Sigmoid colon (tissue), 7 donors: ENCODE results near the gene ZBED1. TPM values are rescaled to one million over a fixed set of nuclear protein-coding genes. Genes with fewer than 3 reads are reported as not detected.
"Not testable (repeated sequence)": the region's sequence is repeated elsewhere in the genome, so short reads cannot be mapped to it uniquely, and the experiment has no call there.

Experiments used
- DNase-seq: peaks from one replicate; pipeline ENCODE4 v3.0.0-alpha.2; 2019
- H3K27ac ChIP-seq, 4 donors: fragments of 200-600 bp; sonication (generic); one replicate each; pipeline ENCODE4 v1.5.1; 2016 to 2019; ENCODE audit warnings: mild to moderate bottlenecking in 1 of 4
- H3K27me3 ChIP-seq, 3 donors: fragments of 200-600 bp; sonication (generic); one replicate each; pipeline ENCODE4 v1.5.1; 2019; ENCODE audit warnings: mild to moderate bottlenecking in 1 of 3
- H3K36me3 ChIP-seq, 4 donors: fragments of 200-600 bp; sonication (generic); one replicate each; pipeline ENCODE4 v1.5.1; 2016 to 2019
- H3K4me1 ChIP-seq, 4 donors: fragments of 200-600 bp; sonication (generic); one replicate each; pipeline ENCODE4 v1.5.1; 2017 to 2019
- H3K4me3 ChIP-seq, 4 donors: fragments of 200-600 bp; sonication (generic); one replicate each; pipeline ENCODE4 v1.5.1; 2017 to 2019; ENCODE audit warnings: mild to moderate bottlenecking in 2 of 4, moderate library complexity in 1 of 4
- H3K9me3 ChIP-seq, 4 donors: fragments of 200-600 bp in 3 of 4; sonication (generic) in 3 of 4; one replicate each; pipeline versions ENCODE4 v1.5.1 to v1.6.1; 2013 to 2019
- CTCF ChIP-seq, 4 experiments: fragments of 450-650 bp in 3 of 4; fragments of 200-600 bp in 1 of 4; IDR thresholded peaks; one replicate each; pipeline ENCODE4 v1.5.1; 2016 to 2019; ENCODE audit warnings: antibody characterized with exemption in 4 of 4, mild to moderate bottlenecking in 3 of 4, moderate library complexity in 2 of 4
- EP300 ChIP-seq, 4 donors: sonication (generic); formaldehyde crosslinking; IDR thresholded peaks; one replicate each; pipeline ENCODE4 v1.6.1; 2017; ENCODE audit warnings: antibody characterized with exemption in 4 of 4
- POLR2A ChIP-seq, 2 donors: fragments of 450-650 bp; IDR thresholded peaks; one replicate each; pipeline ENCODE4 v1.6.1; 2016; ENCODE audit warnings: antibody characterized with exemption in 2 of 2, mild to moderate bottlenecking in 2 of 2, moderate library complexity in 2 of 2
- POLR2AphosphoS5 ChIP-seq, 4 donors: sonication (generic); formaldehyde crosslinking; IDR thresholded peaks; one replicate each; pipeline ENCODE4 v1.6.1; 2017; ENCODE audit warnings: antibody characterized with exemption in 4 of 4
- WGBS, 2 donors: extraction: QIAGEN DNeasy Blood & Tissue Kit; methylation state at CpG; one replicate each; pipeline ENCODE4 v1.1.7; 2013; 5-methylcytosine and 5-hydroxymethylcytosine counted together
- intact Hi-C: fragments of 100-400 bp; cut with DNase I; formaldehyde crosslinking; loops from one replicate; pipeline ENCODE4 v1.15.1; 2023
- polyA plus RNA-seq, 3 donors: library from polyadenylated mRNA; stranded (reverse); fragments of 200-250 nt; gene quantifications; one replicate each; pipeline ENCODE4 v1.2.3, GENCODE V29; 2013
- total RNA-seq, 4 donors: library from RNA; depleted of rRNA; stranded (reverse); fragments of >200 nt; gene quantifications; one replicate each; pipeline ENCODE4 v1.1.0, GENCODE V29; 2016
- donor health status: healthy with polysubstance abuse.
- donor health status: Bipolar disorder and iron deficiency.
- donor health status: healthy.

Gene ZBED1
- total and polyA plus RNA-seq, 7 donors, result 24.6 to 35.6 (median 28.5) TPM

GRCh38 chrX:2462074-2462473 is 38.7 kb downstream of the ZBED1 start:
- TF ChIP-seq POLR2AphosphoS5 (IDR thresholded peaks at IDR 0.05) (no peak), CTCF (IDR thresholded peaks at IDR 0.05) (no peak), EP300 (IDR thresholded peaks at IDR 0.05) (no peak), POLR2A (IDR thresholded peaks at IDR 0.05) (no peak)
- H3K4me3 ChIP-seq, result no peak overlapping the region
- no peaks in the 10 kb centered on the region for H3K36me3 ChIP-seq
- H3K27ac ChIP-seq, result no peak overlapping the region
- intact Hi-C loops, result no loop called here
- H3K9me3 ChIP-seq, result no peaks in the 10 kb centered on the region
- DNase-seq, result no peak
- no peaks in the 10 kb centered on the region for H3K27me3 ChIP-seq
- peaks cover 0 to 6% (median 0%) of the 10 kb centered on the region in 4 donors for H3K4me1 ChIP-seq
- 75 to 77% methylated on average over 5 of the region's 5 CpGs for WGBS, 2 donors

GRCh38 chrX:2461711-2462016 is 39.1 kb downstream of the ZBED1 start:
- 87 to 90% methylated on average over 8 of the region's 8 CpGs for WGBS, 2 donors
- DNase-seq, result no peak
- intact Hi-C loops, result no loop called here
- Histone ChIP-seq H3K36me3 (no peaks in the 10 kb centered on the region), H3K9me3 (no peaks in the 10 kb centered on the region), H3K4me3 (no peak overlapping the region), H3K27ac (no peak overlapping the region), H3K27me3 (no peaks in the 10 kb centered on the region), H3K4me1 (peaks cover 0 to 6% (median 0%) of the 10 kb centered on the region in 4 donors)
- no peak for TF ChIP-seq CTCF (IDR thresholded peaks at IDR 0.05)
- TF ChIP-seq EP300 (IDR thresholded peaks at IDR 0.05), result no peak
- no peak for TF ChIP-seq POLR2AphosphoS5 (IDR thresholded peaks at IDR 0.05)
- TF ChIP-seq POLR2A (IDR thresholded peaks at IDR 0.05), result no peak

GRCh38 chrX:2460821-2461710 is 39.7 kb downstream of the ZBED1 start:
- H3K4me3 ChIP-seq, H3K27me3 ChIP-seq, DNase-seq, H3K36me3 ChIP-seq, H3K27ac ChIP-seq, intact Hi-C loops, H3K4me1 ChIP-seq, H3K9me3 ChIP-seq: not testable (repeated sequence)
- 69 to 80% methylated on average over 17 of the region's 17 CpGs for WGBS, 2 donors

GRCh38 chrX:2460048-2460447 is 40.7 kb downstream of the ZBED1 start:
- intact Hi-C loops, H3K4me1 ChIP-seq, H3K36me3 ChIP-seq, H3K27me3 ChIP-seq, H3K27ac ChIP-seq, H3K9me3 ChIP-seq, H3K4me3 ChIP-seq, DNase-seq: not testable (repeated sequence)
- WGBS, 2 donors, result 88 to 92% methylated on average over 10 of the region's 10 CpGs

- Histone ChIP-seq H3K27ac (no peak overlapping the region), H3K9me3 (no peaks in the 10 kb centered on the region), H3K4me1 (peaks cover 0 to 6% (median 0%) of the 10 kb centered on the region in 4 donors), H3K36me3 (no peaks in the 10 kb centered on the region), H3K27me3 (no peaks in the 10 kb centered on the region), H3K4me3 (no peak overlapping the region)
- no peak for DNase-seq
- TF ChIP-seq POLR2A (IDR thresholded peaks at IDR 0.05) (no peak), EP300 (IDR thresholded peaks at IDR 0.05) (no peak), CTCF (IDR thresholded peaks at IDR 0.05) (no peak), POLR2AphosphoS5 (IDR thresholded peaks at IDR 0.05) (no peak)
- intact Hi-C loops, result no loop called here
- WGBS, 2 donors, result 88 to 90% methylated on average over 6 of the region's 6 CpGs
Measured at GRCh38 chrX:2458309-2458708, 42.5 kb downstream of the ZBED1 start.
